GM12878 (cell line): ENCODE measurements around the gene DOK7. TPM values are rescaled to one million over a fixed set of nuclear protein-coding genes. Genes with fewer than 3 reads are reported as not detected.

Source experiments
- ATAC-seq: fragments of 200-7000 bp; cut with Tn5 transposase; 3 replicates; pipeline ENCODE4 v1.9.1; 2020; ENCODE audit warnings: mild to moderate bottlenecking, moderate library complexity
- BruUV-seq: library from RNA; stranded (reverse); fragments of 400-500 nt; replicated peaks from 2 replicates; lab custom pipeline; 2021; lab: Mats Ljungman, UMichigan
- CTCF ChIA-PET: fragments of 300-600 bp; sonication (Branson Sonifier 250); formaldehyde crosslinking; extraction: SDS; loops from one replicate; lab custom pipeline; 2021; ENCODE audit warnings: inconsistent platforms; lab: Yijun Ruan, JAX
- POLR2A ChIA-PET: fragments of 350-600 bp; formaldehyde crosslinking; extraction: SDS; loops from one replicate; lab custom pipeline; 2021; ENCODE audit warnings: inconsistent platforms; lab: Charles Lee
- RAD21 ChIA-PET: fragments of 300-600 bp; sonication (Branson Sonifier 250); formaldehyde crosslinking; loops from one replicate; lab custom pipeline; 2023; ENCODE audit warnings: antibody characterized with exemption; ENCODE audit not compliant: unreplicated experiment; lab: Charles Lee
- SMC1A ChIA-PET: fragments of 300-600 bp; sonication (Branson Sonifier 250); formaldehyde crosslinking; loops from one replicate; lab custom pipeline; 2023; ENCODE audit not compliant: unreplicated experiment, uncharacterized antibody; lab: Charles Lee
- DNase-seq: peaks from one replicate; pipeline ENCODE4 v3.0.0-alpha.2; 2011; ENCODE audit warnings: low read depth, low spot score
- FAIRE-seq: peaks from 3 replicates; lab custom pipeline; 2011; peaks lifted over from hg19 to GRCh38; lab: Jason Lieb, UNC
- H2AFZ ChIP-seq: 2 replicates; pipeline ENCODE4 v1.6.0; 2011; ENCODE audit warnings: low read depth, low read length, control low read depth; ENCODE audit not compliant: control insufficient read depth
- H3K27ac ChIP-seq: 2 replicates; pipeline ENCODE4 v1.5.1; 2011; ENCODE audit warnings: control low read depth; ENCODE audit not compliant: control insufficient read depth, insufficient read depth
- H3K27me3 ChIP-seq, 2 experiments: replicated peaks in 1 of 2; 2 replicates each; pipeline versions ENCODE4 v1.6.0 to v1.6.1; 2011; ENCODE audit warnings: low read length in 1 of 2; ENCODE audit not compliant: control insufficient read depth in 2 of 2, insufficient read depth in 2 of 2
- H3K36me3 ChIP-seq, 2 experiments: 2 replicates each; pipeline ENCODE4 v1.5.1; 2011; ENCODE audit warnings: low read length in 1 of 2; ENCODE audit not compliant: control insufficient read depth in 2 of 2, insufficient read depth in 2 of 2
- H3K4me1 ChIP-seq: 2 replicates; pipeline ENCODE4 v1.6.1; 2011; ENCODE audit warnings: mild to moderate bottlenecking, low read length, moderate library complexity, mixed read lengths; ENCODE audit not compliant: control insufficient read depth, insufficient read depth
- H3K4me2 ChIP-seq: 2 replicates; pipeline ENCODE4 v1.6.0; 2011; ENCODE audit warnings: control low read depth; ENCODE audit not compliant: control insufficient read depth, insufficient read depth
- H3K4me3 ChIP-seq: fragments of 200-600 bp; sonication (generic); 2 replicates; pipeline ENCODE4 v1.5.1; 2016
- H3K79me2 ChIP-seq: 2 replicates; pipeline ENCODE4 v1.6.0; 2011; ENCODE audit warnings: low read length; ENCODE audit not compliant: control insufficient read depth, insufficient read depth
- H3K9ac ChIP-seq: 2 replicates; pipeline ENCODE4 v1.8.0; 2011; ENCODE audit warnings: low read length, control low read depth, mixed read lengths; ENCODE audit not compliant: control insufficient read depth, insufficient read depth
- H3K9me3 ChIP-seq: replicated peaks from 3 replicates; pipeline ENCODE4 v1.5.1; 2011; ENCODE audit warnings: mild to moderate bottlenecking, low read length; ENCODE audit not compliant: control insufficient read depth, insufficient read depth
- H4K20me1 ChIP-seq: 2 replicates; pipeline ENCODE4 v1.6.0; 2011; ENCODE audit not compliant: control insufficient read depth, insufficient read depth
- EP300 ChIP-seq, 2 experiments: fragments of 150-350 bp in 1 of 2; IDR thresholded peaks; 2 replicates each; pipeline ENCODE4 v1.6.1; 2011 to 2012; ENCODE audit warnings: low read depth in 2 of 2, low read length in 2 of 2, borderline replicate concordance in 1 of 2, improper control_type of control experiment in 1 of 2, inconsistent platforms in 1 of 2; ENCODE audit not compliant: control insufficient read depth in 1 of 2
- FOXK2 ChIP-seq: fragments of 450-650 bp; IDR thresholded peaks from 2 replicates; pipeline ENCODE4 v1.6.1; 2017; ENCODE audit warnings: mild to moderate bottlenecking, moderate library complexity
- HDAC6 ChIP-seq: fragments of 200-600 bp; sonication (generic); IDR thresholded peaks from one replicate; pipeline ENCODE4 v1.8.0; 2017; ENCODE audit warnings: antibody characterized with exemption; ENCODE audit not compliant: unreplicated experiment
- RCOR1 ChIP-seq: conservative IDR thresholded peaks from 2 replicates; pipeline ENCODE4 v1.6.1; 2012; ENCODE audit warnings: low read depth, low read length, improper control_type of control experiment
- SIX5 ChIP-seq: IDR thresholded peaks from 2 replicates; pipeline ENCODE4 v1.6.1; 2011; ENCODE audit warnings: mild to moderate bottlenecking, low read depth, low read length, moderate library complexity; ENCODE audit not compliant: severe bottlenecking
- SUPT20H ChIP-seq: IDR thresholded peaks from 2 replicates; pipeline ENCODE4 v1.6.1; 2011; ENCODE audit warnings: low read depth, mild to moderate bottlenecking, low read length, moderate library complexity, borderline replicate concordance; ENCODE audit not compliant: control insufficient read depth
- SUZ12 ChIP-seq: fragments of 200-600 bp; sonication (generic); IDR thresholded peaks from one replicate; pipeline ENCODE4 v1.6.1; 2018; ENCODE audit warnings: antibody characterized with exemption, mild to moderate bottlenecking; ENCODE audit not compliant: unreplicated experiment
- WGBS: methylation state at CpG from one replicate; pipeline ENCODE4 v1.1.6; 2016; ENCODE audit warnings: low lambda C conversion rate; ENCODE audit not compliant: insufficient replicate concordance, insufficient coverage; ENCODE audit errors: missing lambda C conversion rate; 5-methylcytosine and 5-hydroxymethylcytosine counted together
- in situ Hi-C: fragments of 300-500 bp; cut with MboI; formaldehyde crosslinking; loops from 9 replicates; pipeline ENCODE4 v1.14.3; 2018; ENCODE audit warnings: mixed read lengths
- intact Hi-C: fragments of 100-400 bp; cut with micrococcal nuclease; formaldehyde crosslinking; loops from one replicate; pipeline ENCODE4 v1.14.2; 2022; ENCODE audit not compliant: unreplicated experiment
- polyA plus RNA-seq, 11 experiments: library from polyadenylated mRNA; depleted of rRNA in 4 of 11; unstranded in 6 of 11; stranded (reverse) in 5 of 11; fragments of >200 nt; fragmentation: Nextera tagmentation in 4 of 11; fragmentation: Illumina TruSeq in 1 of 11; extraction: Ambion mirVana in 4 of 11; extraction: Trizol in 1 of 11; gene quantifications; 1 replicate in 1 of 11; 2 replicates in 10 of 11; pipeline versions ENCODE4 v1.2.1 to v1.2.3, GENCODE V29; 2011 to 2016; ENCODE audit warnings: inconsistent platforms in 2 of 11, missing spikeins in 2 of 11, low read depth in 1 of 11
- total RNA-seq, 4 experiments: library from RNA; depleted of rRNA in 3 of 4; stranded (reverse); fragments of >200 nt in 3 of 4; fragmentation: Illumina TruSeq in 1 of 4; extraction: Trizol in 1 of 4; gene quantifications; 2 replicates each; pipeline versions ENCODE4 v1.2.1 to v1.2.3, GENCODE V29; 2013 to 2021
- TF ChIP-seq, protein P1 (sequence below): IDR thresholded peaks from 2 replicates; pipeline ENCODE4 v1.6.1; 2012; ENCODE audit warnings: mild to moderate bottlenecking, low read depth, low read length

Gene DOK7
- total and polyA plus RNA-seq, 10 of the 15 experiments (the other 5 are each of a cell fraction or from before 2014, with no cell fraction given) = 0.04 to 0.46 (median 0.18) TPM; not detected in 4

DNA sequence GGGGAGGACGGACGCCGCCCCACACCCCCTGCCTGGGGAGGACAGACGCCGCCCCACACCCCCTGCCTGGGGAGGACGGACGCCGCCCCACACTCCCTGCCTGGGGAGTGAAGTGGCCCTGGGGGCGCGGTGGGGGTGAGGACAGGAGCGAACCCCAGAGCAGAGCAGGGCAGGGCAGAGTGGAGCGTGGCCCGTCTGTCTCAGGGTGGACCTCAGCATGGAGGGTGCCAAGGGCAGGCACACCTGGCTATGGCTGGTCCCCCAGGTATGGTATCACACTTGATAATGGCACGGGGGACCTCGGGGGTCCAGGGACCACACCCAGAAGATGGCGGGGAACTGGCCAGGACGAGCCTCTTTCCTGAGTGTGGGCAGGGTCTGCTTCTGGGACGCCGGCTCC is 59.5 kb downstream of the DOK7 start:
- Histone ChIP-seq H3K36me3 (peaks cover 16 to 37% of the 10 kb centered on the region in 2 experiments), H3K79me2 (peaks cover 2% of the 10 kb centered on the region), H3K9ac (no peak overlapping the region), H4K20me1 (no peaks in the 10 kb centered on the region; the same call in 1 of the 2 replicates), H3K4me1 (no peaks in the 10 kb centered on the region)
- DNase-seq = no peak
- no TSS peak for BruUV-seq
- in situ Hi-C loops = no loop called here
- WGBS = 96% methylated on average over 12 of the region's 19 CpGs
- TF ChIP-seq EP300 (IDR thresholded peaks at IDR 0.05; ENCODE audit: borderline replicate concordance in 1 of 2, control insufficient read depth in 1 of 2, low read depth in 2 of 2, low read length in 2 of 2) (no peak), SIX5 (no peak), RCOR1 (no peak), HDAC6 (no peak), FOXK2 (no peak), SUZ12 (no peak), SUPT20H (no peak)
- TF ChIP-seq, protein P1, sequence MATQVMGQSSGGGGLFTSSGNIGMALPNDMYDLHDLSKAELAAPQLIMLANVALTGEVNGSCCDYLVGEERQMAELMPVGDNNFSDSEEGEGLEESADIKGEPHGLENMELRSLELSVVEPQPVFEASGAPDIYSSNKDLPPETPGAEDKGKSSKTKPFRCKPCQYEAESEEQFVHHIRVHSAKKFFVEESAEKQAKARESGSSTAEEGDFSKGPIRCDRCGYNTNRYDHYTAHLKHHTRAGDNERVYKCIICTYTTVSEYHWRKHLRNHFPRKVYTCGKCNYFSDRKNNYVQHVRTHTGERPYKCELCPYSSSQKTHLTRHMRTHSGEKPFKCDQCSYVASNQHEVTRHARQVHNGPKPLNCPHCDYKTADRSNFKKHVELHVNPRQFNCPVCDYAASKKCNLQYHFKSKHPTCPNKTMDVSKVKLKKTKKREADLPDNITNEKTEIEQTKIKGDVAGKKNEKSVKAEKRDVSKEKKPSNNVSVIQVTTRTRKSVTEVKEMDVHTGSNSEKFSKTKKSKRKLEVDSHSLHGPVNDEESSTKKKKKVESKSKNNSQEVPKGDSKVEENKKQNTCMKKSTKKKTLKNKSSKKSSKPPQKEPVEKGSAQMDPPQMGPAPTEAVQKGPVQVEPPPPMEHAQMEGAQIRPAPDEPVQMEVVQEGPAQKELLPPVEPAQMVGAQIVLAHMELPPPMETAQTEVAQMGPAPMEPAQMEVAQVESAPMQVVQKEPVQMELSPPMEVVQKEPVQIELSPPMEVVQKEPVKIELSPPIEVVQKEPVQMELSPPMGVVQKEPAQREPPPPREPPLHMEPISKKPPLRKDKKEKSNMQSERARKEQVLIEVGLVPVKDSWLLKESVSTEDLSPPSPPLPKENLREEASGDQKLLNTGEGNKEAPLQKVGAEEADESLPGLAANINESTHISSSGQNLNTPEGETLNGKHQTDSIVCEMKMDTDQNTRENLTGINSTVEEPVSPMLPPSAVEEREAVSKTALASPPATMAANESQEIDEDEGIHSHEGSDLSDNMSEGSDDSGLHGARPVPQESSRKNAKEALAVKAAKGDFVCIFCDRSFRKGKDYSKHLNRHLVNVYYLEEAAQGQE = no peak
- TF ChIP-seq, all 136 proteins: peak for 0
- H2AFZ ChIP-seq = no peak overlapping the region
- RAD21 ChIA-PET = no interaction called here
- intact Hi-C loops = no loop called here
- FAIRE-seq = no peak
- SMC1A ChIA-PET = no interaction called here
- H3K27me3 ChIP-seq = no peaks in the 10 kb centered on the region
- H3K4me2 ChIP-seq = no peak overlapping the region
- H3K27ac ChIP-seq = no peak overlapping the region
- ATAC-seq = no peak
- CTCF ChIA-PET = no interaction called here
- POLR2A ChIA-PET = no interaction called here
- H3K4me3 ChIP-seq = no peak overlapping the region
- no peaks in the 10 kb centered on the region for H3K9me3 ChIP-seq
